PC-3 (cell line): Measurements from ENCODE around the gene LRRC71. TPM values are rescaled to one million over a fixed set of nuclear protein-coding genes. Genes with fewer than 3 reads are reported as not detected.

Experiments used
- ATAC-seq: fragments of 200-7000 bp; cut with Tn5 transposase; 2 replicates; pipeline ENCODE4 v1.9.1; 2020; ENCODE audit warnings: mild to moderate bottlenecking, moderate library complexity
- BruUV-seq: library from RNA; stranded (reverse); fragments of 400-500 nt; replicated peaks from 2 replicates; lab custom pipeline; 2021; lab: Mats Ljungman, UMichigan
- CTCF ChIA-PET: fragments of 300-600 bp; sonication (Branson Sonifier 250); formaldehyde crosslinking; loops from one replicate; lab custom pipeline; 2022; ENCODE audit warnings: antibody characterized with exemption; lab: Charles Lee
- POLR2A ChIA-PET: fragments of 300-600 bp; sonication (Branson Sonifier 250); formaldehyde crosslinking; loops from one replicate; lab custom pipeline; 2022; ENCODE audit warnings: antibody characterized with exemption; ENCODE audit not compliant: unreplicated experiment; lab: Charles Lee
- DNase-seq: peaks from one replicate; pipeline ENCODE4 v3.0.0-alpha.2; 2015
- H2AFZ ChIP-seq: fragments of 300-600 bp; sonication (generic); 2 replicates; pipeline ENCODE4 v1.6.0; 2016; ENCODE audit warnings: antibody characterized with exemption, low read length
- H3F3A ChIP-seq: fragments of 300-600 bp; sonication (generic); one replicate; pipeline ENCODE4 v1.6.0; 2017; ENCODE audit warnings: antibody characterized with exemption, low read length, control low read depth, mild to moderate bottlenecking; ENCODE audit not compliant: unreplicated experiment
- H3K27ac ChIP-seq: fragments of 300-600 bp; sonication (generic); 2 replicates; pipeline ENCODE4 v1.5.1; 2016; ENCODE audit warnings: mild to moderate bottlenecking, low read length
- H3K27me3 ChIP-seq: fragments of 300-600 bp; sonication (generic); 2 replicates; pipeline ENCODE4 v1.6.1; 2016; ENCODE audit warnings: low read length, mixed read lengths
- H3K36me3 ChIP-seq: fragments of 300-600 bp; sonication (generic); 2 replicates; pipeline ENCODE4 v1.6.1; 2016; ENCODE audit warnings: low read depth, mixed run types, low read length, mixed read lengths
- H3K4me1 ChIP-seq: fragments of 300-600 bp; sonication (generic); 2 replicates; pipeline ENCODE4 v1.5.1; 2016; ENCODE audit warnings: low read length; ENCODE audit not compliant: insufficient read depth
- H3K4me2 ChIP-seq: fragments of 300-600 bp; sonication (generic); 2 replicates; pipeline ENCODE4 v1.6.0; 2016; ENCODE audit warnings: low read length
- H3K4me3 ChIP-seq: fragments of 300-600 bp; sonication (generic); 2 replicates; pipeline ENCODE4 v1.5.1; 2016; ENCODE audit warnings: mild to moderate bottlenecking, low read length, mixed read lengths
- H3K79me2 ChIP-seq: fragments of 300-600 bp; sonication (generic); 2 replicates; pipeline ENCODE4 v1.6.1; 2017; ENCODE audit warnings: low read length, mixed read lengths
- H3K9ac ChIP-seq: fragments of 300-600 bp; sonication (generic); 2 replicates; pipeline ENCODE4 v1.6.0; 2016; ENCODE audit warnings: mild to moderate bottlenecking, low read length
- H3K9me2 ChIP-seq: fragments of 300-600 bp; sonication (generic); replicated peaks from 2 replicates; pipeline ENCODE4 v1.6.1; 2016; ENCODE audit warnings: mixed run types, low read length, mixed read lengths
- H3K9me3 ChIP-seq: fragments of 300-600 bp; sonication (generic); 2 replicates; pipeline ENCODE4 v1.6.1; 2016; ENCODE audit warnings: low read length, mixed read lengths
- H4K20me1 ChIP-seq: fragments of 300-600 bp; sonication (generic); 2 replicates; pipeline ENCODE4 v1.6.1; 2016; ENCODE audit warnings: low read length, mixed read lengths
- CTCF ChIP-seq: fragments of 300-600 bp; sonication (generic); conservative IDR thresholded peaks from 2 replicates; pipeline ENCODE4 v1.5.1; 2017; ENCODE audit warnings: antibody characterized with exemption, low read depth, mild to moderate bottlenecking, low read length
- EZH2 ChIP-seq: fragments of 300-600 bp; sonication (generic); IDR thresholded peaks from one replicate; pipeline ENCODE4 v1.6.1; 2017; ENCODE audit warnings: antibody characterized with exemption, mild to moderate bottlenecking, low read length; ENCODE audit not compliant: unreplicated experiment
- EZH2phosphoT487 ChIP-seq: fragments of 300-600 bp; sonication (generic); IDR thresholded peaks from 2 replicates; pipeline ENCODE4 v1.6.1; 2018; ENCODE audit warnings: mild to moderate bottlenecking, antibody characterized with exemption, low read length, borderline replicate concordance
- intact Hi-C: fragments of 100-400 bp; cut with micrococcal nuclease; formaldehyde crosslinking; loops from 2 replicates; pipeline ENCODE4 v1.9.0; 2023
- total RNA-seq: library from RNA; depleted of rRNA; stranded (reverse); fragments of >200 nt; gene quantifications from 2 replicates; pipeline ENCODE4 v1.2.3, GENCODE V29; 2014

The LRRC71 gene
- total RNA-seq, 1 experiment from 2014 or later, result 0.11 TPM

GRCh38 chr1:156947127-156947526, 26.7 kb downstream of the LRRC71 start:
- intact Hi-C loops, result no loop called here
- Histone ChIP-seq H3K4me2 (no peak overlapping the region), H3K36me3 (peaks cover 60% of the 10 kb centered on the region), H4K20me1 (no peaks in the 10 kb centered on the region), H3K27me3 (no peaks in the 10 kb centered on the region), H3K27ac (peak overlapping the region; percentile 5; the same call in 1 of the 2 replicates), H3K79me2 (no peaks in the 10 kb centered on the region), H3F3A (no peaks in the 10 kb centered on the region), H3K9me2 (no peaks in the 10 kb centered on the region), H3K4me1 (peaks cover 10% of the 10 kb centered on the region; the same call in 1 of the 2 replicates), H3K4me3 (no peak overlapping the region), H3K9ac (no peak overlapping the region), H3K9me3 (no peaks in the 10 kb centered on the region), H2AFZ (no peak overlapping the region)
- ATAC-seq (no peak), DNase-seq (no peak)
- CTCF ChIA-PET, result interaction anchor here (0.6 kb wide), 1 partner anchor 88 kb away, joined by 4 read pairs; no protein-coding TSS in a partner anchor
- no TSS peak for BruUV-seq
- no peak for TF ChIP-seq EZH2phosphoT487
- no peak for TF ChIP-seq EZH2
- no peak for TF ChIP-seq CTCF
- POLR2A ChIA-PET, result no interaction called here

GRCh38 chr1:156947818-156948525, 27.5 kb downstream of the LRRC71 start:
- H3F3A ChIP-seq, result no peaks in the 10 kb centered on the region
- peaks cover 10% of the 10 kb centered on the region; the same call in 1 of the 2 replicates for H3K4me1 ChIP-seq
- no peaks in the 10 kb centered on the region for H3K79me2 ChIP-seq
- no TSS peak for BruUV-seq
- H3K4me3 ChIP-seq, result no peak overlapping the region
- H4K20me1 ChIP-seq, result no peaks in the 10 kb centered on the region
- ChIA-PET POLR2A (interaction anchor here (0.6 kb wide), 1 partner anchor 98 kb away, joined by 6 read pairs; no protein-coding TSS in a partner anchor), CTCF (no interaction called here)
- H2AFZ ChIP-seq, result no peak overlapping the region
- DNase-seq, result no peak
- H3K9me2 ChIP-seq, result no peaks in the 10 kb centered on the region
- H3K27ac ChIP-seq, result no peak overlapping the region
- peaks cover 59% of the 10 kb centered on the region for H3K36me3 ChIP-seq
- no peak for TF ChIP-seq EZH2
- TF ChIP-seq EZH2phosphoT487, result no peak
- no peak for TF ChIP-seq CTCF
- H3K9me3 ChIP-seq, result no peaks in the 10 kb centered on the region
- no peak overlapping the region for H3K9ac ChIP-seq
- no peak for ATAC-seq
- no peak overlapping the region for H3K4me2 ChIP-seq
- intact Hi-C loops, result no loop called here
- no peaks in the 10 kb centered on the region for H3K27me3 ChIP-seq

- Histone ChIP-seq H3F3A (no peaks in the 10 kb centered on the region), H3K4me2 (no peak overlapping the region), H3K4me3 (no peak overlapping the region), H3K9me2 (no peaks in the 10 kb centered on the region), H3K4me1 (peaks cover 10% of the 10 kb centered on the region; the same call in 1 of the 2 replicates), H3K27me3 (no peaks in the 10 kb centered on the region), H3K9ac (no peak overlapping the region), H3K27ac (no peak overlapping the region), H3K36me3 (peaks cover 54% of the 10 kb centered on the region), H3K9me3 (no peaks in the 10 kb centered on the region), H2AFZ (no peak overlapping the region), H3K79me2 (no peaks in the 10 kb centered on the region), H4K20me1 (no peaks in the 10 kb centered on the region)
- POLR2A ChIA-PET, result interaction anchor here (0.6 kb wide), 1 partner anchor 97 kb away, joined by 6 read pairs; no protein-coding TSS in a partner anchor
- TF ChIP-seq CTCF (peak; percentile 53), EZH2phosphoT487 (no peak)
- intact Hi-C loops, result no loop called here
- no TSS peak for BruUV-seq
- ATAC-seq, result no peak
- no peak for DNase-seq
- CTCF ChIA-PET, result no interaction called here
Measured at GRCh38 chr1:156948708-156949107, 28.3 kb downstream of the LRRC71 start.
